ENCODE data around the gene PRAMEF7.
"Not testable (repeated sequence)": the region's sequence is repeated elsewhere in the genome, so short reads cannot be mapped to it uniquely, and the experiment has no call there.

Gene PRAMEF7

DNA sequence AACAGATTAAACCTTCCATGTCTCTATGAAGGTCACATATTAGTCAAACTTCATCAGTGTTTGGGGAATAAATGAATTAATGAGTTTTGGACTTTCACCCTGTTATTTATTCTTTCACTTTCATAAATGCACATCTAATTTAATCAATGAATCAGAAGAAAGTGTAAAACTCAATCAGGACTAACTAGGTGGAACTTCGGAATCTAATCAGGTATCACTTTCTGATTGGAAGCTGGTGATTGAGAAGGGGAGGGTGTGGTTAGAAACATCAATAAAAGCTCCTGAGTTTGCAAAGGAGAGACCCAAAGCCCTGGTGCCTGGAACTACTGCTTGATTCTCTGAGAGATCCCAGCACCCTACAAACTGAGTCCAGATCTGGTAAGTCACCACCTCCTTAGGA, at the start of gene PRAMEF7:
Gene PRAMEF7 (plus strand): TSS at position 301 of the 400 bp plus-strand sequence. CDS start 1,083 bp downstream, outside the sequence.
- not testable (repeated sequence) for DNase-seq (ENCODE audit: low read depth, low spot score)

- DNase-seq (ENCODE audit: low read depth, low spot score), result not testable (repeated sequence)
Observed at GRCh38 chr1:12878453-12878852, 38.0 kb upstream of the PRAMEF7 start.

DNA sequence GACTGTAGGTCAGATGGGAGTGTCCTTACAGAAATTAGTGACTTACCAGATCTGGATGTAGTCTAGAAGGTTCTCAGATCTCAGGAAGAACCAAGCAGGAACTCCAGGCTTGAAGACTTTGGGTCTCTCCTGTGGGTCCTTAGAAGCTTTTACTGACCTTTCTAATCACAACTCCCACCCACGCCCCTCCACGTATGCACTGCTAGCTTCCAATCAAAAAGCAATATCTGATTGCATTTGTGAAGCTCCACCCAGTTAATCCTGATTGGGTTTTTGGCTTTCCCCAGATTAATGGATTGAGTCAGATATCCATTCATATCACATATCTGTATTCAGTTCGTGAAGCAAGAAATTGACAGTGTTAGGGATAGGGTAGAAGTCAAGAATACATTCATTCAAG, 30.3 kb upstream of the PRAMEF7 start, which contains the start of gene PRAMEF4:
Gene PRAMEF4 (minus strand): TSS at position 101 of the 400 bp plus-strand sequence. CDS start 2,807 bp downstream, outside the sequence.
- DNase-seq (ENCODE audit: low read depth, low spot score), result not testable (repeated sequence)

- DNase-seq (ENCODE audit: low read depth, low spot score), result not testable (repeated sequence)
Observed at GRCh38 chr1:12898170-12898569, 18.2 kb upstream of the PRAMEF7 start, which contains the start of gene PRAMEF10. PRAMEF10 (minus strand) TSS chr1:12898270; CDS start chr1:12895847, 2,423 bp downstream.

- DNase-seq (ENCODE audit: low read depth, low spot score), result not testable (repeated sequence)
Observed at GRCh38 chr1:12899186-12899585, 17.2 kb upstream of the PRAMEF7 start.

- DNase-seq (ENCODE audit: low read depth, low spot score), result not testable (repeated sequence)
Observed at GRCh38 chr1:12903793-12904572, 12.4 kb upstream of the PRAMEF7 start.

GRCh38 chr1:12921749-12922148, 5.3 kb downstream of the PRAMEF7 start:
- not testable (repeated sequence) for DNase-seq (ENCODE audit: low read depth, low spot score)

- DNase-seq (ENCODE audit: low read depth, low spot score), result not testable (repeated sequence)
Observed at GRCh38 chr1:12924368-12924767, 8.0 kb downstream of the PRAMEF7 start.

DNA sequence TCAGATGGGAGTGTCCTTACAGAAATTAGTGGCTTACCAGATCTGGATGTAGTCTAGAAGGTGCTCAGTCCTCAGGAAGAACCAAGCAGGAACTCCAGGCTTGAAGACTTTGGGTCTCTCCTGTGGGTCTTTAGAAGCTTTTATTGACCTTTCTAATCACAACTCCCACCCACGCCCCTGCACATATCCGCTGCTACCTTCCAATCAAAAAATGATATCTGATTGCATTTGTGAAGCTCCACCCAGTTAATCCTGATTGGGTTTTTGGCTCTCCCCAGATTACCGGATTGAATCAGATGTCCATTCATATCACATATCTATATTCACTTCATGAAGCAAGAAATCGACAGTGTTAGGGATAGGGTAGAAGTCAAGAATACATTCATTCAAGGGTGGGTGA, 31.1 kb downstream of the PRAMEF7 start, which contains the start of gene PRAMEF6:
Gene PRAMEF6 (minus strand): TSS at position 101 of the 400 bp plus-strand sequence. CDS start 5,062 bp downstream, outside the sequence.
- not testable (repeated sequence) for DNase-seq (ENCODE audit: low read depth, low spot score)
